Measurements from ENCODE around the gene PCNX1.
"Not testable (repeated sequence)": the region's sequence is repeated elsewhere in the genome, so short reads cannot be mapped to it uniquely, and the experiment has no call there.

Gene PCNX1

DNA sequence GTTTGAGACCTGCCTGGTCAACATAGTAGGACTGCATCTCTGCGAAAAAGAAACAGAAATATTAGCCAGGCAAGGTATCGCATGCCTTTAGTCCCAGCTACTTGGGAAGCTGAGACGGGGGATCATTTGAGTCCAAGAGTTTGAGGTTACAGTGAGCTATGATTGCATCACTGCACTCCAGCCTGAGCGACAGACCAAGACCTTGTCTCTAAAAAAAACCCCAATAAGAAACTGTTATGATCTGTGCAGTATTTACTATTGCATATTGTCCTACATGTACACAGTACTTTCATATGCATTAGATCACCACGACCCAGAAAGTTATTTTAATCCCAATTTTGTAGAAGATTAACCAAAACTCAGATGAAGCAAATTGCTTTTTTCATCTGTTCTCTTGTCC, 187.5 kb downstream of the PCNX1 start:
- no peak for DNase-seq

DNA sequence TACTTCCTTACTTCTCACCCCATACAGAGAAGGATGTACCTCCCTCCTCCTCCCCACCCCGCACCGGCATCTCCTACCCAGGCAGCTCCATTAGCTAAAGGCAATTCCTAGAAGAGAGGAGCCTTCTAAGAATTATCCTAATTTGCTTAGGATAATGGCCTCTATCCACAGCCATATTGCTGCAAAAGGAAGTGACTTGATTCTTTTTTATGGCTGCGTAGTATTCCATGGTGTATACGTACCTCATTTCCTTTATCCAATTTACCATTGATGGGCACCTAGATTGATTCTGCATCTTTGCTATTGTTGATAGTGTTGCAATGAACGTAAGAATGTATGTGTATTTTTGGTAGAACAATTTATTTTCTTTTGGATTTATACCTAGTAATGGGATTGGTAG, 189.7 kb downstream of the PCNX1 start:
- no peak for DNase-seq

DNA sequence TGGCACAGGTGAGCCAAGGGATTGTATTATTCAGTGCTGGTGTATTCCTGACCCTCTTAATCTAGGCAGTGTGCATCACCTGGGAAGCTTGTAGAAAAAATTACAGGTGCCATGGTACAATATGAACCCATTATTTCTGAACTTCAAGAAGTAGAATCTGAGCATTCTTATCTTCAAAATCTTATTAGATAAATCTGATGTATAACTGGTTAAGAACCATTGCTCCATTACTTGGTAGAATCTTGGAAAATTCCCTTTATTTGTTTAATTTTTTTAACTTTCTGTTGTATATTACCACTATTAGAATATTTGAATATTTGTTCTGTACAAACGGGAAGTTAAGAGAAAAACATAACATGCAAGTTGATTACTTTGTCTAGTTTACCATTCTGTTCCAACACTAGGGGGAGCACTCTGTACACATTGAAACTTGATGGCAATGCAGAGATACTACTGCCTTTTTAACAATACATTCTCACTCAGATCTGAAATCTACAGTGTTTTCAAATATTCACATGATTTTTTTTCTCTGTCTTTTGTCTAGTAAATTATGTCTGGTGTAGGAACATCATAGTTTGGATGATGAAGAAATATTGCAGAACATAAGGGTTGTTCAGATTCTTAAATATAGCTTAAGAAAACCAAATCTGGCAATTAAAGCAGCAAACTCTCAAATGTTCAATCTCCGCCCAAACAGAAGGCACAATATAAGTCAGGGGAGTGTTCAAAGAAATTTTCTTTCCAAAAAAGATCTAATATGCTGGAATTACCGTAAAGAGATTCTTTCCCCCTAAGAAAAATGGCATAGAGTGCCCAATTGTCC, 196.6 kb downstream of the PCNX1 start:
- DNase-seq, result peak; percentile 62

DNA sequence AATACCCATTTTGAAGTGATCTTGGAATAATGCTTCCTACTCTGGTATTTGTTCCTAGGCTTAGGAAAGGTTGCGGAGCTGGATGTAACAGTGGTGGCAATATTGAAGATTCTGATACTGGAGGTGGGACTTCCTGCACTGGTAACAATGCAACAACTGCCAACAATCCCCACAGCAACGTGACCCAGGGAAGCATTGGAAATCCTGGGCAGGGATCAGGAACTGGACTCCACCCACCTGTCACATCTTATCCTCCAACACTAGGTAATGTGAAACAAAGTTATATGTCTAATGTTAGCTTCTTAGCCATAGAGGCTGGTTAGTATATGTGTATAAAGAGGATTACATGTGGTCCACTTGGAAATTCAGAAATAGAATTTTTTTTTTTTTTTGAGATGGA, 197.9 kb downstream of the PCNX1 start:
- no peak for DNase-seq

DNA sequence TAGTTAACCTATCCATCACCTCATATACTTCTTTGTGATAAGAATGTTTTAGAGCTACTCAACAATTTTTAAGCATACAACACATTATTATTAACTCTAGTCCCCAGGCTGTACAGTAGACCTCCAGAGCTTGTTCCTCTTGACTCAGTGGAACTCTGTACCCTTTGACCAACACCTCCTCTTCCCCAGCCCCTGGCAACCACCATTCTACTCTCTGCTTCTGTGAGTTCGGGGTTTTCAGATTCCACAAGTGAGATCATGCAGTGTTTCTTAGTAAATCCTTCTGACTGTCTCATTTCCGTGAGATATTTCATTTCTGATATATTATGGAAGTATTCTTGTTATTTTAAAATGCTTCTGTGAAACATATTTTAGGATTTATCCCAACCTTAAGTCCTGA, 200.7 kb downstream of the PCNX1 start:
- DNase-seq, result no peak

DNA sequence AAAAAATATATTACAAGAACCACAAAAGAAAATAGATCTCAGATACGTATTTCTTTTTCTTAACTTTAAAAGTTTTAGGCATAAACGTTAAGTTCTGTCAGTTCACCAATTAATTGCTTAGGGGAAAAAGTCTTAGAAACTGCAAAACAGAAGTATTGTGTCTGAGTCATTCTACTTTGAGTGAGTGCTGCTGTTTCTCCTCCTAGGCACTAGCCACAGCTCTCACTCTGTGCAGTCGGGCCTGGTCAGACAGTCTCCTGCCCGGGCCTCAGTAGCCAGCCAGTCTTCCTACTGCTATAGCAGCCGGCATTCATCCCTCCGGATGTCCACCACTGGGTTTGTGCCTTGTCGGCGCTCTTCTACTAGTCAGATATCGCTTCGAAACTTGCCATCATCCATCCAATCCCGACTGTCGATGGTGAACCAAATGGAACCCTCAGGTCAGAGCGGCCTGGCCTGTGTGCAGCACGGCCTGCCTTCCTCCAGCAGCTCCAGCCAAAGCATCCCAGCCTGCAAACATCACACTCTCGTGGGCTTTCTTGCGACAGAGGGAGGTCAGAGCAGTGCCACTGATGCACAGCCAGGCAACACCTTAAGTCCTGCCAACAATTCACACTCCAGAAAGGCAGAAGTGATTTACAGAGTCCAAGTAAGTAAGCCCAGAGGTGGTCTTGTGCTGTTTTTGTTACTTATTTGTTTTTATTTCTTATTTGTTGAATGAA, 201.3 kb downstream of the PCNX1 start:
- no peak for DNase-seq

DNA sequence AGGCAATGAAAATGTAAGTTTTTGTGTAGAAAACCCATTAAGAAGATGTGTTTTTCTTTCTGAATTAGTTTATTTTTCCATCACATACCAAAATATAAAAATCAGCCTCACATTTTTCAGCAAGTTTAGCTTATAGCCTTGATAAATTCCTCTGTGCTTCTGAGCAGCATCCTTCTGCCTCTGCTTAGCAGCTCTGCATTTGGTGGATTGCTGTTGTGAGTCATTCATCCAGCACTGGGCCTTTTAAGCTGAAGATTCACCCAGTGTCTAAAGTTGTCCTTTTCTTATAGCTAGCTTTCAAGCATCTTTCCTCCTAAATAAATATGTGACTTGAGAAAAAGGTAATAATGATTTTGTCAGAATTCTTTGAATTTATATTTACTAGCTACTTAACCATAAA, 206.1 kb downstream of the PCNX1 start:
- no peak for DNase-seq

DNA sequence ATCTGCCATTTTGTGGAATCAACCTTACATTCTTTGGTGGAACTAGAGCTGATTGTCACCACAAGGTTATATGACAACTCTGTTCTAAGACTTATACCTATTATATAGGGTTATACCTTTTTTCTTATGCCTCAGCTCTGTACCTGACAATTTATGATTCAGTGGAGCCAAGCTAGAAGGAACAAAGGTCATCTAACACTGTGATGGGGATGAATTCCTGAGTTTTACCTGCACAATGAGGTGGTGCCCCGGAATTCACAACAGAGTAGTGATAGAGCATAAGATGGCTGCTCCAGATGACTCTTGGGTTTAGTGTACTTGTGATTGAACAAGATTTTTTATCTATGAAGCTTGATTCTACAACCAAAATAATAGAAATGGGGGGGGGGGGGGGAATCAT, 207.3 kb downstream of the PCNX1 start:
- DNase-seq, result no peak

DNA sequence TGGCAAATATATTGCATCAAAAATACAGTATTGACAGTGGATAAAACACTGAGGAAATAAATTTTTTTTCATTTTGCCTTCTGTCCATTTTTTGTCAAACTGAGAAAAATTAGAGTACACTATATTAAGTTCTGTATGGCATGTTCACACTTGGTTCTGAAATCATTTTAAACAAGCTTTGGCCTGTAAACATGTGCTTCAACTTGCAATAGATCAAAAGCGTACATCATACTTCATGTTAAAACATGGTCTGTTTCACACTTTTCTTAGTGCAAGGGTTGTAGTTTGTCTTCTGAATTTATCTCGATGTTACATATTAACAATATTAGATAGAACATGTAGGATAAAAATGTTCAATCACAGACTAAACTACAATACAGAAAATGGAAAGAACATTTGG, 208.0 kb downstream of the PCNX1 start:
- DNase-seq, result no peak

DNA sequence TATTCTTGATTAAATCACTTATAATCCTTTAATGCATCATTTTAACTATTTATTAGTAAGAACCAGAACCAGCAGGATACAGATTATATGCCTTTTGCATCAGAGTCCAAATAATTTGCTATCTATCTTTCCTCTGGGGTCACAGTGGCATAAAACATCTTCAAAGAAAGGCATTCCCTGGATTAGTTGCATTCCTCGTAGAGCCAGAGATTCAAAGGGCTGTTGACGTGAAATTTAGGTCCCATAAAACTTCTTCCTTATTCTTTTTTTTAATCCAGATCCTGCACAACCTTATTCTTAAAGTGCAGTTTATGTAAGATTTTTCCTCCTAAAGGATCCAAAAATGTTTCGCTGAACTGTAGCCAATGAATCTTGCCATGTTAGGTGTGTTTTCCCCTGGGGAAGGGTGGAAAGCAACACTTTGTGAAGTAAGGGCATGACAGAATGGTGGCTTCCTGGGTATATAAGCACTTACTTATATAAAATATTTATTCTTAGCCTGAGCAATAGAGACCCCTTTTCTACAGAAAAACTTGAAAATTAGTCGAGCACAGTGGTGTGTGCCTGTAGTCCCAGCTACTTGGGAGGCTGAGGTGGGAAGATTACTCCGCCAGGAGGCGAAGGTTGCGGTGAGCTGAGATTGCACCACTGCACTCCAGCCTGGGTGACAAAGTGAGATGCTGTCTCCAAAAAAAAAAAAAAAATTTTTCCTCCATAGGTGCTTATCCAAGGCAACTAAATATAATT, 208.7 kb downstream of the PCNX1 start:
- no peak for DNase-seq

DNA sequence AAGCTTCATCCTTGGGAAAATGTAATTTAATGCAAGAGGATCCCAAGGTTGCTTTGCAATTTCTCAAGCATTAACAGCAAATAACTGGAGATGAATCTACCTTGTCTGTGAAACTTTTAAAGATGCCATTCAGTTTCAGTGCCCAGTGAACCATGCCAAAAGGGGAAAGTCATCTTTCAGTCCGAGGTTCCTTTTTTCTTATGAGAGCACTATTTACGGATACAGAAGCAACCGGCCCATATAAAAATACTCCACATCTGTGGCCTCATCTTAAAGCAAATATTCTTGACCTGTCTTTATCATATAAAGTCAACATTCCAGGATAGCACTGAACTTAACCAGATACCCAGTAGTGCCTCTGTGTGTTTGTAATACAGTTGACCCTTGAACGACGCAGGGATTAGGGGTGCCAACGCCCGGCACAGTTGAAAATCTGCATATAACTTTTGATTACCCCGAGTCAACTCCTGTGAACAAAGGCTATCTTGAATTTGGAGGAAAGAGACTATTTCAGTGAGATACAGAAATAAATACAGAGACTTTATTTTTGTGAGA, 209.4 kb downstream of the PCNX1 start:
- DNase-seq, result no peak

DNA sequence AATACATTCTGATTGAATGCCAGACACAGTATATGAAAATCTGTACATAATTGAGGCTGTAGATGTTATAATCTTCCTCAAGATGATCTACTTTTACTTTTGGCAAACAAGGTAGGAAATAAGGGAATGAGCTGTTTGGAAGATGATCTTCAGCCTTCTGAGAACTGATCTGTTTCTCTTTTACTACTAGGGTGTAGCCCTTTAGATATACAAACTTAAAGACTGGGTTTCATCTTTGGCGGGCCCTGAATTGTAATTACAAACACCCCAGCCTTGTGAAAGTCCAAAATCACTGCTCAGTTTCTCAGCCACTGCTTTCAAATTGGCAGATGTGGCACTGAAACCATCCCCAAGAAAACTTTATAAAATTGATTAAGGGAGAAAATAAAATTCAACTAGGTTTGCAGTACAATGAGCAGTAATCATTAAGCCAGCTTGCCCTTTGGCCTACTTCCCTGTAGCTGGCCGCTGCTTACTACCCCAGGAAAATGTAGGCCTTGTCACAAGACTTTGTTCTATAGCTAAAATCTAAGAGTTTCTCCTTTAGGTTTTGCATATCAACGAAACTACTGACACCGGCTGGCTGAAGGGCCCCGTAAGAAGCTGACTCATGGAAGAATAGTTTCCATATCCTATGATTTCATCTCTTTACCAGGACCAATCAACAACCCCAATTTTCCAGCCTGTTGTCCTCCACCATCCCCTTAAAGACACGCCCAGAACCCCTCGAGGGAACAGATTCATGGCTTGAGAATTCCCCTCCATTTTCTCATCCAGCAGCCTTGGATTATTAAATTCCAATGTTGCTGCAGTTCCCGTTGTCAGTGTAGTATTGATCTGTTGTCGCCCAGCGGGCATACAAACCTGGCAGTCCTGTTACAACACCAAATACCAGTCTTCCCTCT, 210.8 kb downstream of the PCNX1 start:
- DNase-seq, result no peak

DNA sequence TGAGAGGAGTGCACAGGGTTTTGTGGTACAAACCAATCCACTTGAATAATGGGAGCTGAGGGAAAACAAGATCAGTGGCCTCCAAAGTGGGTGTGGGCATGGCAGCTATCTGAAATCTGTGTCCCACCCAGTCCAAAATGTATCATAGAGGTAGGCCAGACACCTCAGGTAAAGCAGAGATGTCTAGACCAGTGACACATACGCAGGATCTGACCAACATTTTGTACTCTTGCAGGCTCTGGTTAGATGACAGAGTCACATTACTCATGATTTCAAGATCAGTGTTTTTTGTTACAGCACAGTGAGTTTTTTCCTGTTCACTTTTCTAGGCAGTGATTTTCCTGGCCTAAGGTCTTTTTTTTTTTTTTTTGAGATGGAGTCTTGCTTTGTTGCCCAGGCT, 211.8 kb downstream of the PCNX1 start:
- no peak for DNase-seq

DNA sequence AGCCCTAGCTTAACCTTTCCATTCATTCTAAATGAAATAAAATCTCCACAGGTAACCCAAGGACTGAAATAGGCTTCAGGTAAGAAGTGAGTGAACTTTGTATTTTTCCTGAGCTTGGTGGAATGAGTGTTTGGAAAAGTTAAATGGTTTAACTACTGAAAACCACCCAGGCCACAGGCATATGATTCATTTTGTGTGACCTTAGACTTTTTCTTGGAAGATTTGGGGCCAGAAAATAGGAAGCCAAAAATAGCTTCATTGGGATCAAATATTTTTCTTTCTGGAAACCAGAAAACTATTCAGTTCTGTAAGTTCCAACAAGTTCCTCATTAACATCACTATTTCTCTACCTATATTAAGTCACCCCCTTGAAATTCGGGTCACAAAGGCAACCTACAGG, 212.6 kb downstream of the PCNX1 start:
- DNase-seq, result no peak

DNA sequence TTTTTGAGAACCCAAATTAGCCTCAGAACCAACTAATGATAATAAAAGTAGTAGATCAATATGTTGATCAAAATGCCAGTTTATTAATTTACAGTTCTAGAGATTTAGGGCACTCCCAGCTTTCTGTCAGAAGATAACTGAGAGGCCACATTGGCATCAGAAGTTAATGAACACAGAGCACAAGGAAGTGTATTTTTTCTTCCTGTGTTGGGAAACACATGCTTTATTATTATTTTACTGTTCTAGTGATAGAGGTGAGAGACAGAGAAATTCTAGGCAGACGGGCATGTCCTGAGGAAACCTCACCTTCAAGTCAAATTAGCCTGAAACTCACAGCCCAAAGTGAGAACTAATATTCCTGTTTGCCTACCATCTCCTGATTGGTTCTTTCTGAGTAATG, 213.7 kb downstream of the PCNX1 start:
- no peak for DNase-seq

DNA sequence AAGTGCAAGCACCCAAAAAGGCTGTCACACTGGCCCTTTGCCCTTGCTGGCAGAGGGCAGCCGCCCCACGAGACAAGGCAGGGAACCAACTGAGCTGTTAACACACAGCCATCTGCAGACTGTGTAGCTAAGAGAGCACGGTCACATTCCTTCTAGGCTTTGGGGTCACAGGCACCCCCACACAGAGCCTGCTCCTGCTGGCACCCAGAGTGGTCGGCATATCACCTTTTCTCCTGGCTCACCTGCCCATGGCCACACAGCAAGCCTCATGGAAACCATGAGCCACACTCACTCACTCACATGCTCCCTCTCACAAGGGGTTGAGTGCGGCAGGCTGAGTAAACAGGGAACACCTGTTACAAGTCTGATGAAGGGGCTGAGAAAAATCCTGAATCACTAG, 214.5 kb downstream of the PCNX1 start:
- no peak for DNase-seq

DNA sequence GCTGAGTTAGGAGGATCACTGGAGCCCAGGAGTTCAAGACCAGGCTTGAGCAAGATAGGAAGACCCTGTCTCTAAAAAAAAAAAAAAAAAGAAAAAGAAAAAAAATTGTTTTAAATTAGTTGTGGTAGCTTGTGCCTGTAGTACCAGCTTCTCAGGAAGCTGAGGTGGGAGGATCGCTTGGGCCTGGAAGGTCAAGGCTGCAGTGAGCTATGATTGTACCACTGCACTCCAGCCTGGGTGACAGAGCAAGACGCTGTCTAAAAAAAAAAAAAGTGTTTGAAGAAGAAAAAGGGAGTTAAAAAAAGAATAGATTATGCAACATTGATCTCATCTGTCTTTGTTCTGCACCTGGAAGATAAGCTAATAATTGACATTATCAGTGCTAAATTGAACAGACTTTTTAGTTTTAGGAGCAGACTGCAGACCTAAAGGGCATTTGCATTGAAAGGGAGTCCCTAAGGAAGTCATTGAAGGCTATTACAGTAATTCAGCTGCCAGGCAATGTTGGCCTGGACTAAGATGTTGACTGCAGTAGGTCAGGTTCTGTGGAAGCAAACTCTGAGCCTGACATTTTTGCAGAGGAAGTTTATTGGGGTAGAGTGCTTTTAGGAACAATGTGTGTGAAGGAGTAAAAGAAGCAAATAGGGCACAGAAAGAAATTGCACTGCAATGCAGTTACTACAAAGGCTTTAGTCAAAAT, 215.8 kb downstream of the PCNX1 start:
- no peak for DNase-seq

DNA sequence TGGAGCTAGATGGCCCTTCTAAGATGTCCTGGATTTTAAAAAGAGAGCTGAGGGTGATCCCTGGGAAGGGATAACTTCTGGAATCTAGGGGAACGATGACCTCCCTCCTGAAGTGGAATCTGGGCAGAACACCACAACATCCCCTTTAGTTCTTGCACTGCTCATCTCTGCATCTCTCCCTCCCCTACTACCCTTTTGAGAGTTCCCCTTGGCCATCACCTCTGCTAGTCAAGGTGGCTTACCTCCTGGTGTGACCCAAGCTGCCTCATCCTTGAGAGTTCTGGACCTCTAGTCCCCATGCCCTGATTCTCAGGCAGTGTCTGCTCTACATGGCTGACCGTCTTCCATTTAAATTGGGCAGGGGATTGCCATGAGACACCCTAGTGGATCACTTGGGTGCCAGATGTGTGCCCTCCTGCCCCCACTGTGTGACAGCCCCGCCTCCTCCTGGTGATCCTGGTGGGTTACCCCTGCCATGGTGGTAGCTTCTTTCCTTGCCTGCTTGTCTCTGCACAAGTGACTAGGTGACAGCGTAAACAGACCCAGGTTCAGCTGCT, 216.4 kb downstream of the PCNX1 start:
- DNase-seq, result no peak

DNA sequence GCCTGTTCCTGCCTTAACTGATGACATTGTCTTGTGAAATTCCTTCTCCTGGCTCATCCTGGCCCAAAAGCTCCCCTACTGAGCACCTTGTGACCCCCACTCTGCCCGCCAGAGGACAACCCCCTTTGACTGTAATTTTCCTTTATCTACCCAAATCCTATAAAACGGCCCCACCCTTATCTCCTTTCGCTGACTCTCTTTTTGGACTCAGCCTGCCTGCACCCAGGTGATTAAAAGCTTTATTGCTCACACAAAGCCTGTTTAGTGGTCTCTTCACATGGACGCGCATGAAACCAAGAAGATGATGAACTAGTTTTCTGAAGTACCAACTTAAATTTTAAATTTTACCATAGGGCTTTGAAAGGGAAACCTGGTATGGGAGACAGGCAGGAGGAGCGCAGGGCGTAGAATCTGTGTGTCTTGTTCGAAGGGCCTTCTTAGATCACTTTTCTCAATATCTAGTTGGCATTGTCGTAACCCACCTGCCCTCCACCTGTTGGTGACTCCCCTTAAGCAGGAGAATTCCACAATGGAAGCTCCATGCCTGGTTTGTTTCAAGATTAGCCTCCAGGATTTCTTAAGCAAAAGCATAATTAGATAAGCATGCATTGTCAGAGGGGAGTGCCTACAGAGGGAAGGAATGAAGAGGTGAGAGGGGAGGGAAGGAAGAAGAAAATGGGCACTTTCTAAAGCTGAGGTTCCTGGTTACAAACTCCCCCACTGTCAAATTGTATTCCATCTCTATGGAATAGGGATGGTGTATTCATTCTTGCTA, 222.6 kb downstream of the PCNX1 start:
- not testable (repeated sequence) for DNase-seq

DNA sequence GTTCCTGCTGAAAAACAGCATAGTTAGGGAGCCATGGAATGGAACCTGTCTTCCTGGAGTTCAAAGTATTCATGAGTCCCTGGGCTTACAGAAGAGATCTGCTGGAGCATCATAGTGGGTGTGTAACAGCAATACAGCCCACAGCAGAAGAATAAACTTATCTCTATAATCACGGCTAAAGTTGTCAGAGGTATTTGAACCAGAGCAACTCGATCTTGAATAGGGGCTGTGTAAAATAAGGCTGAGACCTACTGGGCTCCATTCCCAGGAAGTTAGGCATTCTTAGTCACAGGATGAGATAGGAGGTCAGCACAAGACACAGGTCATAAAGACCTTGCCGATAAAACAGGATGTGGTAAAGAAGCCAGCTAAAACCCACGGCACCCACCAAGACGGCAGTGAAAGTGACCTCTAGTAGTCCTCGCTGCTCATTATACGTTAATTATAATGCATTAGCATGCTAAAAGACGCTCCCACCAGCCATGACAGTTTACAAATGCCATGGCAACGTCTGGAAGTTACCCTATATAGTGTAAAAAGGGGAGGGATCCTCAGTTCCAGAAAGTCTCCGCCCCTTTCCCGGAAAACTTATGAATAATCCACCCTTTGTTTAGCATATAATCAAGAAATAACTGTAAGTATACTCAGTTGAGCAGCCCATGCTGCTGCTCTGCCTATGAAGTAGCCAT, 223.4 kb downstream of the PCNX1 start:
- peak; percentile 12 for DNase-seq

Data from CD4-positive, alpha-beta T cell treated with Interleukin-21 for 1 hour (primary cell).